ENCODE measurements around the gene IL1RAP. TPM values are rescaled to one million over a fixed set of nuclear protein-coding genes. Genes with fewer than 3 reads are reported as not detected.

The IL1RAP gene
- total RNA-seq, 2 experiments from 2014 or later, result 2.1 to 5.6 TPM

DNA sequence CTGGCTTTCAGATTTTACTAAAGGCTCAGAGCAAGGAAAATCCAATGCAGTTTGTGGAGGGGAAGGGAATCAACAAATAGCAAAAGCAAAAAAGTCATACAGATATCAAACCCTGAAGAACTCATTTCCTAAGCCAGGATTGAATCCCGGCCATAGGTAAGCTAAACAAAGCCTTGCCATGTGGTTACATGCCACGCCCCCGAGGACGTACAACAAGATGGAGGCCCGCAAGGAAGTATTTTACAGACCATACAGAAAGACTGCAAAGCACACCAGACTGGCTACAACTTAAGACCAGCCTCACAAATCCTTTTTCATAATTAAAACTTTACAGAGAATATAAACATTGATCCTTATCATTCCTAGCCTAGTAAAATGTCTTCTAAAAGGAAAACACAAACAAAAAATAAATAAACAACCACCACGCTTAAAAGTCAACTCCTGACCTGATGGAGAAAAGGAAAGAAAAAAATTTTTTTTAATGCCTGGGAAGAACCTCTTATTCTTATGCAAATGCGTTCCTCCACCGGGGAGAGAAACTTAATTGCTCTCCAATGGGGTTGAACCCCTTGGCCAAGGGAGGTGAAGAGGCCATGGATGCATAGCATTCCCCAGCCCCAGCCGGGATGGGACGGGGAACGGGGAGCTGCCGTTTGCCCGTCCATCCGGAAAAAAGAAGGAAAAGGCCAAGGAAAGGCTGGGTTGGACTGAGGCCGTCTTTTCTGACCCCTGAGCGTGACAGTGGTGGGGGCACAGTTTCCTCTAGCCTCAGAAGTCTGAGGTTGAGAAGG is 39.3 kb downstream of the IL1RAP start:
- Histone ChIP-seq H3K4me1 (ENCODE audit: insufficient read depth, low read length, poor library complexity, severe bottlenecking) (no peaks in the 10 kb centered on the region), H4K20me1 (ENCODE audit: insufficient read depth, low read length) (no peaks in the 10 kb centered on the region), H2AFZ (ENCODE audit: low read length) (no peak overlapping the region), H3K36me3 (ENCODE audit: insufficient read depth, low read length) (no peaks in the 10 kb centered on the region), H3K4me3 (ENCODE audit: low read depth, low read length, poor library complexity, severe bottlenecking) (no peak overlapping the region), H3K79me2 (ENCODE audit: insufficient read depth, low read depth, low read length) (no peaks in the 10 kb centered on the region), H3K4me2 (ENCODE audit: low read length) (no peak overlapping the region), H3K9me2 (ENCODE audit: insufficient read depth, low read length) (no peaks in the 10 kb centered on the region), H3K27ac (ENCODE audit: low read depth, low read length, poor library complexity, severe bottlenecking) (no peak overlapping the region), H3K9me3 (ENCODE audit: low read length) (no peaks in the 10 kb centered on the region)
- TF ChIP-seq EZH2phosphoT487 (IDR thresholded peaks at IDR 0.05; ENCODE audit: borderline replicate concordance, low read depth, low read length), result no peak
- no peak for TF ChIP-seq CTCF (conservative IDR thresholded peaks at IDR 0.05; ENCODE audit: low read length)
- DNase-seq (ENCODE audit: low spot score), result no peak
- BruUV-seq (replicated peaks), result no TSS peak
- ChIA-PET POLR2A (interaction anchor here (0.7 kb wide), 1 partner anchor 476 kb away, joined by 3 read pairs; no protein-coding TSS in a partner anchor), CTCF (ENCODE audit: unreplicated experiment) (no interaction called here)
- intact Hi-C loops (cut with micrococcal nuclease; ENCODE audit: unreplicated experiment), result no loop called here

DNA sequence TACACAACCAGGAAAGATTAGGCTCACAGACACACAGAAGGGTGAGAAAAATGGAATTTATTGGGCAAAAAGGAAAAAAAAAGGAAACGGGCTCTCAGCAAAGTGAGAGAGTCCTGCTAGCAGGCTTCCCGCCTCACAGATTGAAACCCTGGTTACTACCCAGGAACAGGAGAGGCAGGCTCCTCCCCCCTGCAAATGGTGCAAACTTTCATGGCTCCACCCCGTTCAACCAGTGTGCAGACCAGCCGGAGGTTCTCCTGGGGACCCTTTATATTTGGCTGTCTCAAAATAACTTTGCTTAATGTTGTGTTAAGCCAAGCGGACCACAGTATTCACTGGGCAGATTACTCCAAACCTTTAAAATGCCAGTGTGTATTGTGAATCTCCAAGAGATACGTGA is 40.3 kb downstream of the IL1RAP start:
- Histone ChIP-seq H3K4me2 (ENCODE audit: low read length) (no peak overlapping the region), H3K27ac (ENCODE audit: low read depth, low read length, poor library complexity, severe bottlenecking) (no peak overlapping the region), H3K4me3 (ENCODE audit: low read depth, low read length, poor library complexity, severe bottlenecking) (no peak overlapping the region), H3K9me2 (ENCODE audit: insufficient read depth, low read length) (no peaks in the 10 kb centered on the region), H3K79me2 (ENCODE audit: insufficient read depth, low read depth, low read length) (no peaks in the 10 kb centered on the region), H2AFZ (ENCODE audit: low read length) (no peak overlapping the region), H3K4me1 (ENCODE audit: insufficient read depth, low read length, poor library complexity, severe bottlenecking) (no peaks in the 10 kb centered on the region), H4K20me1 (ENCODE audit: insufficient read depth, low read length) (no peaks in the 10 kb centered on the region), H3K36me3 (ENCODE audit: insufficient read depth, low read length) (no peaks in the 10 kb centered on the region), H3K9me3 (ENCODE audit: low read length) (no peaks in the 10 kb centered on the region)
- no peak for DNase-seq (ENCODE audit: low spot score)
- no TSS peak for BruUV-seq (replicated peaks)
- intact Hi-C loops (cut with micrococcal nuclease; ENCODE audit: unreplicated experiment), result no loop called here
- TF ChIP-seq EZH2phosphoT487 (IDR thresholded peaks at IDR 0.05; ENCODE audit: borderline replicate concordance, low read depth, low read length), result no peak
- TF ChIP-seq CTCF (conservative IDR thresholded peaks at IDR 0.05; ENCODE audit: low read length), result no peak
- CTCF ChIA-PET (ENCODE audit: unreplicated experiment), result no interaction called here
- POLR2A ChIA-PET, result no interaction called here

DNA sequence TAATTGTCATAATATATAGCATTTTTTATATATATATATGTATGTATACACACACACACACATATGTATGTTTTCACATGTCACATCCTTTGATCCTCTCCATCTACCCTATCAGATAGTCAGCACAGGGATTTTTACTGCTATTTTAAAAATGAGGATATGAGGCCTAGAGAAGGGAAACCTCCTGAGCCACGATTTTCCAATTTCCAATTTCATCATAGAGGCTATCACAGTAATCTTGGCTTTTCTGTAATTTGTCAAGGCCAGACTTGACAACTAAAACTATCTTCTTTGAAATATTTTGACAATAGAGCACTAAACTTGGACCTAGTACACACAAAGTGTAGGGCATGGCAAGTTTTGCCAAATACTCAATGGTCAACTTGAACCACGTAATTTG is 42.5 kb downstream of the IL1RAP start:
- POLR2A ChIA-PET, result interaction anchor here (0.9 to 1.5 kb wide), 2 partner anchors 24 to 27 kb away, joined by 3 read pairs; no protein-coding TSS in a partner anchor
- Histone ChIP-seq H4K20me1 (ENCODE audit: insufficient read depth, low read length) (no peaks in the 10 kb centered on the region), H3K4me3 (ENCODE audit: low read depth, low read length, poor library complexity, severe bottlenecking) (no peak overlapping the region), H3K27ac (ENCODE audit: low read depth, low read length, poor library complexity, severe bottlenecking) (no peak overlapping the region), H3K4me2 (ENCODE audit: low read length) (no peak overlapping the region), H3K4me1 (ENCODE audit: insufficient read depth, low read length, poor library complexity, severe bottlenecking) (no peaks in the 10 kb centered on the region), H2AFZ (ENCODE audit: low read length) (no peak overlapping the region), H3K79me2 (ENCODE audit: insufficient read depth, low read depth, low read length) (no peaks in the 10 kb centered on the region), H3K9me2 (ENCODE audit: insufficient read depth, low read length) (no peaks in the 10 kb centered on the region), H3K9me3 (ENCODE audit: low read length) (no peaks in the 10 kb centered on the region), H3K36me3 (ENCODE audit: insufficient read depth, low read length) (no peaks in the 10 kb centered on the region)
- intact Hi-C loops (cut with micrococcal nuclease; ENCODE audit: unreplicated experiment), result no loop called here
- DNase-seq (ENCODE audit: low spot score), result no peak
- BruUV-seq (replicated peaks), result no TSS peak
- CTCF ChIA-PET (ENCODE audit: unreplicated experiment), result no interaction called here
- TF ChIP-seq EZH2phosphoT487 (IDR thresholded peaks at IDR 0.05; ENCODE audit: borderline replicate concordance, low read depth, low read length), result no peak
- TF ChIP-seq CTCF (conservative IDR thresholded peaks at IDR 0.05; ENCODE audit: low read length), result no peak
